ENCODE data around the gene C2CD3. TPM values are rescaled to one million over a fixed set of nuclear protein-coding genes. Genes with fewer than 3 reads are reported as not detected.
A peak's percentile ranks its signal among the peaks of the same experiment; 100 is the strongest.

The C2CD3 gene
- total and polyA plus RNA-seq, 2 donors (not counting 1 experiment from before 2014, with no cell fraction given) = 5.8 to 8.3 TPM

DNA sequence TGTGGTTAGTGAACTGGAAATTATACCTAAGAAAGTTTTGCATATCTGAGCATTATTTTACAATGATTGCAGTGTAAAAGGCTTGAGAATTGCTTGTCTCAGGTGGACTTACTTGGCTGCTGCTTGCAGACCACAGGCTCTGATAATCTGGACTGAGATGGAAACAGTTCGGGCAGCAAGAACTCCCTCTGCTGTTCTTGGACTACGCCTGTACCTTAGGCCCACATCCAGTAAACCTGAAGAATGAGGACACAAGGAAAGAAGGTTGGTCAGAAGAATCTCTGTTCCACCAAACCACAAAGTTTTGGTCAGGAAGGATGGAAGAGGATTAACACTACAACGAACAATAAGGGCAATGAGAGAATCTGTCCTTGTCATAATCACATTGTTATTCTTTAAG lies 80.1 kb downstream of the C2CD3 start:
- Histone ChIP-seq H3K4me2 (ENCODE audit: extremely low read depth, insufficient read depth, low read length) (no peak overlapping the region), H3K27ac (ENCODE audit: insufficient read depth, low read length) (no peak overlapping the region), H2AFZ (ENCODE audit: low read length) (no peak overlapping the region), H3K4me3 (replicated peaks in 1 of 4; ENCODE audit: control extremely low read depth in 1 of 4, insufficient read depth in 1 of 4, low read depth in 3 of 4, low read length in 4 of 4) (no peak overlapping the region), H4K20me1 (ENCODE audit: control insufficient read depth, extremely low read depth, insufficient read depth, low read length) (no peaks in the 10 kb centered on the region), H3K9me3 (ENCODE audit: control insufficient read depth, insufficient read depth, low read depth, low read length) (no peaks in the 10 kb centered on the region), H3K79me2 (ENCODE audit: control insufficient read depth, insufficient read depth, low read length) (no peaks in the 10 kb centered on the region), H3K9ac (ENCODE audit: insufficient read depth, low read length) (no peak overlapping the region), H3K36me3 (ENCODE audit: control insufficient read depth, insufficient read depth, low read length) (peaks cover 4% of the 10 kb centered on the region), H3K27me3 (ENCODE audit: control insufficient read depth, insufficient read depth, low read length) (no peaks in the 10 kb centered on the region), H3K4me1 (ENCODE audit: control insufficient read depth, extremely low read depth, insufficient read depth, low read length) (no peaks in the 10 kb centered on the region)
- TF ChIP-seq EZH2 (IDR thresholded peaks at IDR 0.05; ENCODE audit: low read length, missing control alignments) = no peak
- peak; percentile 26 to 41 for TF ChIP-seq CTCF (conservative IDR thresholded peaks at IDR 0.05 in 1 of 2, IDR thresholded peaks at IDR 0.05 in 1 of 2; ENCODE audit: low read depth in 1 of 2, low read length in 2 of 2)
- peak; percentile 33 to 37 for DNase-seq (ENCODE audit: low read depth in 2 of 2)

DNA sequence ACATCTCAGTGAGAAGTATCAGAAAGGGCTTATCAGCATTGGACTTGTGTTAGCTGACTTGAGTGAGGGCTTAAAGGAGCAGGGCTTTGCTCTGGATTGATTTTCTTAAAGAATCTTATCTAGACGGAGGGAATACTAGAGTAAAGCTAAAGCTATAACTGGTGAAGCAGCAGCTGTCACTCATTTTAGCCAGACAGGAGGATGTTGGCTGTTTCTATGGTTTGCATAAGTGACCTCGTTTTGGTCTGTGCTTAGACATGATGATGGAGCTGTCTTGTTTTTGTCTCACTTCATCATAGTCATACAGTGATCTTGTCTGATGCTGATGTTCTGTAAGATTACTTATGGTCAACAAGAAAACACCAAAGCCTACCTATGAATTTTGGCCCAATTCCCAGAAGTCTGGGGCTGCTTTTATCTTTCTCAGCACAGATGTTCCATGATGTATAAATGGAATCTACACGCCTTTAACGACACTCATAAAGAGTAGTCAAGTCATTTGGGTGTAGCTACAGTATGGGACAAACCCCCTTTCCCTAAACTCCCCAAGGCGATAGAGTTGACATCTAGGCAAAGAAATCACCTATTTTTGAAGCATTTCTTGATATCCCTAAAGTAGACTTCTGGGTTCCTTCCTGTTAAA lies 84.4 kb downstream of the C2CD3 start:
- no peak for TF ChIP-seq CTCF (conservative IDR thresholded peaks at IDR 0.05 in 1 of 2, IDR thresholded peaks at IDR 0.05 in 1 of 2; ENCODE audit: low read depth in 1 of 2, low read length in 2 of 2)
- TF ChIP-seq EZH2 (IDR thresholded peaks at IDR 0.05; ENCODE audit: low read length, missing control alignments) = no peak
- no peaks in the 10 kb centered on the region for H4K20me1 ChIP-seq (ENCODE audit: control insufficient read depth, extremely low read depth, insufficient read depth, low read length)
- H3K4me3 ChIP-seq (replicated peaks in 1 of 4; ENCODE audit: control extremely low read depth in 1 of 4, insufficient read depth in 1 of 4, low read depth in 3 of 4, low read length in 4 of 4) = no peak overlapping the region
- H3K4me1 ChIP-seq (ENCODE audit: control insufficient read depth, extremely low read depth, insufficient read depth, low read length) = no peaks in the 10 kb centered on the region
- no peak overlapping the region for H2AFZ ChIP-seq (ENCODE audit: low read length)
- H3K9me3 ChIP-seq (ENCODE audit: control insufficient read depth, insufficient read depth, low read depth, low read length) = no peaks in the 10 kb centered on the region
- no peak overlapping the region for H3K27ac ChIP-seq (ENCODE audit: insufficient read depth, low read length)
- H3K36me3 ChIP-seq (ENCODE audit: control insufficient read depth, insufficient read depth, low read length) = peaks cover 2% of the 10 kb centered on the region
- no peaks in the 10 kb centered on the region for H3K79me2 ChIP-seq (ENCODE audit: control insufficient read depth, insufficient read depth, low read length)
- DNase-seq (ENCODE audit: low read depth in 2 of 2) = peak in 1 of 2 donors; percentile 24
- H3K27me3 ChIP-seq (ENCODE audit: control insufficient read depth, insufficient read depth, low read length) = no peaks in the 10 kb centered on the region
- H3K9ac ChIP-seq (ENCODE audit: insufficient read depth, low read length) = no peak overlapping the region
- H3K4me2 ChIP-seq (ENCODE audit: extremely low read depth, insufficient read depth, low read length) = no peak overlapping the region

GRCh38 chr11:74085542-74085892 lies 85.3 kb downstream of the C2CD3 start:
- H3K9ac ChIP-seq (ENCODE audit: insufficient read depth, low read length) = no peak overlapping the region
- H3K4me1 ChIP-seq (ENCODE audit: control insufficient read depth, extremely low read depth, insufficient read depth, low read length) = no peaks in the 10 kb centered on the region
- H3K9me3 ChIP-seq (ENCODE audit: control insufficient read depth, insufficient read depth, low read depth, low read length) = no peaks in the 10 kb centered on the region
- no peaks in the 10 kb centered on the region for H3K79me2 ChIP-seq (ENCODE audit: control insufficient read depth, insufficient read depth, low read length)
- DNase-seq (ENCODE audit: low read depth in 2 of 2) = peak in 1 of 2 donors; percentile 54
- no peak overlapping the region for H3K4me2 ChIP-seq (ENCODE audit: extremely low read depth, insufficient read depth, low read length)
- no peak overlapping the region for H3K4me3 ChIP-seq (replicated peaks in 1 of 4; ENCODE audit: control extremely low read depth in 1 of 4, insufficient read depth in 1 of 4, low read depth in 3 of 4, low read length in 4 of 4)
- H4K20me1 ChIP-seq (ENCODE audit: control insufficient read depth, extremely low read depth, insufficient read depth, low read length) = no peaks in the 10 kb centered on the region
- no peak for TF ChIP-seq EZH2 (IDR thresholded peaks at IDR 0.05; ENCODE audit: low read length, missing control alignments)
- no peak for TF ChIP-seq CTCF (conservative IDR thresholded peaks at IDR 0.05 in 1 of 2, IDR thresholded peaks at IDR 0.05 in 1 of 2; ENCODE audit: low read depth in 1 of 2, low read length in 2 of 2)
- peaks cover 2% of the 10 kb centered on the region for H3K36me3 ChIP-seq (ENCODE audit: control insufficient read depth, insufficient read depth, low read length)
- H3K27me3 ChIP-seq (ENCODE audit: control insufficient read depth, insufficient read depth, low read length) = no peaks in the 10 kb centered on the region
- H2AFZ ChIP-seq (ENCODE audit: low read length) = no peak overlapping the region
- H3K27ac ChIP-seq (ENCODE audit: insufficient read depth, low read length) = no peak overlapping the region
